HG03457 (cell line): ENCODE data around the gene TIRAP.

Experiments used
- ATAC-seq: cut with Tn5 transposase; IDR thresholded peaks from one replicate; pipeline ENCODE4 v1.9.1; 2021; ENCODE audit warnings: moderate number of reproducible peaks; ENCODE audit not compliant: unreplicated experiment

The TIRAP gene

GRCh38 chr11:126318574-126319373, 35.9 kb downstream of the TIRAP start:
- ATAC-seq, result peak; percentile 91

GRCh38 chr11:126319374-126319740, 36.5 kb downstream of the TIRAP start:
- ATAC-seq, result no peak

GRCh38 chr11:126322996-126323395, 40.1 kb downstream of the TIRAP start:
- no peak for ATAC-seq

- no peak for ATAC-seq
These were observed 44.5 kb downstream of the TIRAP start for GRCh38 chr11:126327281-126328000.

GRCh38 chr11:126328001-126328390, 45.1 kb downstream of the TIRAP start:
- no peak for ATAC-seq

- ATAC-seq, result no peak
These were observed 45.6 kb downstream of the TIRAP start for GRCh38 chr11:126328444-126328843.

GRCh38 chr11:126328938-126329643, 46.2 kb downstream of the TIRAP start:
- ATAC-seq, result no peak

GRCh38 chr11:126329644-126330211, 46.8 kb downstream of the TIRAP start:
- no peak for ATAC-seq

GRCh38 chr11:126331286-126331685, 48.4 kb downstream of the TIRAP start:
- no peak for ATAC-seq

GRCh38 chr11:126332221-126332711, 49.4 kb downstream of the TIRAP start:
- ATAC-seq, result no peak

GRCh38 chr11:126333142-126333541, 50.2 kb downstream of the TIRAP start:
- ATAC-seq, result no peak

- no peak for ATAC-seq
These were observed 52.0 kb downstream of the TIRAP start for GRCh38 chr11:126334659-126335462.

- no peak for ATAC-seq
These were observed 52.5 kb downstream of the TIRAP start for GRCh38 chr11:126335463-126335760.

GRCh38 chr11:126336138-126336541, 53.2 kb downstream of the TIRAP start:
- no peak for ATAC-seq

- no peak for ATAC-seq
These were observed 53.8 kb downstream of the TIRAP start for GRCh38 chr11:126336671-126337101.

- no peak for ATAC-seq
These were observed 54.2 kb downstream of the TIRAP start for GRCh38 chr11:126337126-126337473.

- ATAC-seq, result no peak
These were observed 54.8 kb downstream of the TIRAP start for GRCh38 chr11:126337474-126338241.

GRCh38 chr11:126338346-126339055, 55.6 kb downstream of the TIRAP start:
- ATAC-seq, result no peak
